SH-SY5Y (cell line): Measurements from ENCODE around the gene GLTPD2.
A peak's percentile ranks its signal among the peaks of the same experiment; 100 is the strongest.

ENCODE experiments used
- GATA2 ChIP-seq: IDR thresholded peaks from 2 replicates; pipeline ENCODE4 v1.6.1; 2011; ENCODE audit warnings: mild to moderate bottlenecking, low read depth, low read length
- GATA3 ChIP-seq: IDR thresholded peaks from 2 replicates; pipeline ENCODE4 v1.6.1; 2011; ENCODE audit warnings: low read depth, mild to moderate bottlenecking, low read length, moderate library complexity

GLTPD2 gene

DNA sequence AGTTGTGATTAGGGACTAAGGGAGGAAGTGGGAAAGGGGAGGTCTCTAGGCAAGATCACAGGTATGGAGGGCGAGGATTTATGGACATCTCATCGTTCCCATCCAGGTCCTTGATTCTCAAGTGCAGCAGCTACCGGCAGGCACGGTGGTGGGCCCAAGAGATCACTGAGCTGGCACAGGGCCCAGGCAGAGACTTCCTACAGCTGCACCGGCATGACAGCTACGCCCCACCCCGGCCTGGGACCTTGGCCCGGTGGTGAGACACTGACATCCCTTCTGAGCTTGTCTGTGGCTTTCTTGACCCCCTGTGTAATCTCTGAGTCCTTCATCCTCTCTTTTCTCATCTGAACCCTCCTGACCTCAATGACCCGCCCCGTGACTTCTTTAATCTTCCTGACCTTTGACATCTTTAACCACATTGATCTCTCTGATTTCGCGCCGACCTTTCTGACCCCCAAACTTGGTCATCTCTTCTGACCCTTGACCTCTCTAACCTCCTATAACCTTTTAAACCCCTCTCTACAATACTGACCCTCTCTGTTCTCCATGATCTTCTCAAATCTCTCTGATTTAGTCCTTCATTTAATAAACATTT is 22.0 kb downstream of the GLTPD2 start:
- TF ChIP-seq GATA3 (no peak), GATA2 (no peak)

DNA sequence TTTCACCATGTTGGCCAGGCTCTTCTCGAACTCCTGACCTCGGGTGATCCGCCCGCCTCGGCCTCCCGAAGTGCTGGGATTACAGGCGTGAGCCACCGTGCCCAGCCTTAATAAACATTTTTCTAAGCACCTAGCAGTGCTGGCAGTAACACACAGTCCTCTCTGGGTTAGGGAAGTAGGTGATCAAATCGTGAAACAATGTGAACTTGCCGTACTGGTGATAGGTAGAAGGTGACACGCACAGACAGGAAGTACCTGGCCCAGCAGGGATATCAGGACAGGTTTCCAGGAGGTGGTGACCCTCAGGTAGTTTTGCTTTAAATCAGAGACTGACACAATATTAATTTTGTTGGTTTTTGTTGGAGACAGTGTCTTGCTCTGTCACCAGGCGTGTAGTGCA is 22.7 kb downstream of the GLTPD2 start:
- TF ChIP-seq GATA3 (no peak), GATA2 (no peak)

DNA sequence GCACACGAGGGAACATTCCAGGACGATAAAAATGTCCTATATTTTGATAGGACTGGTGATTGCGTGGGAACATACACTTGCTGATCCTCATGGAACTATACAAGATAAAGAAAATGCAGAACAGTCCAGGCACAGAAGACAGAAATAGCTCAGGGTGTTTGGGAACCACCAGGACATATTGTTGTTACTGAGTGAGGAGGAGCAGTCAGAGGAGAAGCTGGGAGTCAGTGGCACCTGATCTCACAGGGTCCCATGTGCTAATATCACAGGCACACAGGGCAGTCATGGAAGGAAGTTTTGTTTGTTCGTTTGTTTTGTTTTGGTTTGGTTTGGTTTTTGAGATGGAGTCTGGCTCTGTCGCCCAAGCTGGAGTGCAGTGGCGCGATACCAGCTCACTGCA is 23.9 kb downstream of the GLTPD2 start:
- TF ChIP-seq GATA3, result no peak
- no peak for TF ChIP-seq GATA2

GRCh38 chr17:4815043-4815675 is 26.4 kb downstream of the GLTPD2 start:
- TF ChIP-seq GATA3, result no peak
- no peak for TF ChIP-seq GATA2

DNA sequence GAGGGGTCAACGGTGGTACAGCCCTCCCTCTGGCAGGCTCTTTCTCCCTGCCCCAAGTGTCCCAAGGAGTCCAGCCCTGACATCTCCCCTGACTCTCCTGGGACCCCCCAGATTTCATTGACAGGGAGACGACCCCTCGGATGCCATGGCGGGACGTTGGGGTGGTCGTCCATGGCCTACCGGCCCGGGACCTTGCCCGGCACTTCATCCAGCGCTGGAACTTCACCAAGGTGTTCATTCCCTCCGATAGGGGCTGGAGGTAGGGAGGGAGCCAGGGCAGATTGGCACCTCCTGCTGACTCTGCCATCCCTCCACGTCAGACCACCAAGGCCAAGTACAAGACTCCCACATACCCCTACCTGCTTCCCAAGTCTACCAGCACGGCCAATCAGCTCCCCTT is 28.1 kb downstream of the GLTPD2 start:
- TF ChIP-seq GATA3, result no peak

DNA sequence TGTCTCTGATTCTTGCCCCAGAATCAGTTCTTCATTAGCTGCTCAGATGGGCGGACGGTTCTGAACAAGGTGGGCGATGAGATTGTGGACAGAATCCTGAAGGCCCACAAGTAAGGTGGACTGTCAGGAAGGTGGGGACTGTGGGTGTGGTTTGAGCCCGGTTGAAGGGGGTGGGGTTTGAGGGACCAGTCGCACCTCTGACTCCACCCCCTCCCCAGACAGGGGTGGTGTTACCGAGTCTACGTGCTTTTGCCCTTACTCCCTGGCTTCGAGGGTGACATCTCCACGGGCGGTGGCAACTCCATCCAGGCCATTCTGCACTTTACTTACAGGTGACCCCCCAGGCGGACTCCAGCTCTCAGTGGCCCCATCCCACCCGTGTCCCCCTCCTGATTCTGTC is 29.5 kb downstream of the GLTPD2 start:
- TF ChIP-seq GATA3 (no peak), GATA2 (no peak)

DNA sequence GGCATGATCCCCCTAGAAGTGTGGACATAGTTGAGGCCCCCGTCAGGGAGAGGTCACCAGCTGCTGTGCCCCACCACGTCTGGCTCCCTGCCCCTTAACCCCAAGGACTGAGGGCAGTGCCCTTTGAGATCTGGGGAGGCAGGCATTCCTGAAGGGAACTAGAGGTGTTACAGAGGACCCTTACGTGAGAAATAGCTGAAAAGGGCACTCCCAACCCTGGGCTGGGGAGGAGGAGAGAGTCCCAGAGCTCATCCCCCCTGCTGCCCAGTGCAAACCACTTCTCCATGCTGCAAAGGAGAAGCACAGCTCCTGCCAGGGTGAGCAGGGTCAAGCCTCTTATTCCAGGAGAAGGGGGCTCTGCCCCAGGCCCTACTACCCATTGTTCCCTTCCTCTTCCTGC is 34.1 kb downstream of the GLTPD2 start:
- no peak for TF ChIP-seq GATA3
- no peak for TF ChIP-seq GATA2

DNA sequence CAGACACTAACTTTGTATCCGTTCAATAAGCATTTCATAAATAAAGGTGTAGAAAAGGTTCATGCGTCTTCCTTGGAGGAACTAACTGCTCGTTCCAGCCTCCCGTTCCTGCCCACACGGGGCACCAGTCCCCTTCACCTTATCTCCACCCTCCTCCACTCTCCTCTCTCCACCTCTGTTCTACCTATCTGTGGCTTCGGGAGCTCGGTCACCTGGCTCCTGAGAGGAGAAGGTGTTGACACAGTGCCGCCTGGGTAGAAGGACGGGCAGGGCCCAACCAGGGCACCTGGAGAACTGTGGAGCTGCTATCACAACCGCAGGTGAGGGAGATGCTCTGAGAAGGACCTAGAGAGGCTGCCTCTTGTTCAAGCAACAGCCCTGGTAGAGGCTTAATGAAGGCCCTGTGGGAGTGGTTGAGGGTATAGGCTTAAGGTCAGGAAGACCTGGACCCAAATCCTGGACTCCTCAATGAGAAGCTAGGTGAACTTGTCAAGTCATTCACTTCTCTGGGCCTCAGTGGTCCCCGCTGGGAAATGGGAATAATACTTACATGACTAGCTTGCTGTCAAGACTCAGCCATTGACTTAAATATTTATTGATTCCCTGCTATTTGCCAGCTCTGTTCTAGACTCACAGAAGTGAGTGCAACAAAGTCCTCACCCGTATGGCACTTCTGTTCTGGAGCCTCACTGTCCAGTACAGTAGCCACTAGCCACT is 34.8 kb downstream of the GLTPD2 start:
- no peak for TF ChIP-seq GATA2
- TF ChIP-seq GATA3, result no peak

DNA sequence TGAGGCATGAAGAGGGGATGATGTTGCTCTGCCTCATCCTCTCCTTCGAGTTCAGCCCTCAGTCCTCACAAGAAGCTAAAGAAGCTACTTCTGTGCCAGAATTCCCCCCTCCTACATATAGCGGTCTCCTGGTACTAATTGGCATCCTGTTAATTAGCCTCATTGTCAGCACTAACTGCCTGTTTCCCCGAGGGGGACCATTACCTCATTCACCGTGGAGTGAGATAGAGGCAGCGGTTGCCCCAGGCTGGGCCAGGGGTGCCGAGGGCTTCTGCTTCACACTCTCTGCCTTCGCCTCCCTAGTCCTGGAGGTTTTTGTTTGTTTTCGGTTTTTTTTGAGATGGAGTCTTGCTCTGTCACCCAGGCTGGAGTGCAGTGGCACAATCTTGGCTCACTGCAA is 38.6 kb downstream of the GLTPD2 start:
- TF ChIP-seq GATA3 (no peak), GATA2 (no peak)

GRCh38 chr17:4833178-4833940 is 44.6 kb downstream of the GLTPD2 start, which contains the start of gene MINK1:
Gene MINK1 (plus strand): TSS chr17:4833340. CDS start chr17:4833584, 244 bp downstream.
- TF ChIP-seq GATA2, result peak; percentile 31; the same call in 1 of the 2 replicates
- TF ChIP-seq GATA3, result no peak

- no peak for TF ChIP-seq GATA2
- TF ChIP-seq GATA3, result no peak
These were observed 45.3 kb downstream of the GLTPD2 start for GRCh38 chr17:4833941-4834680.

DNA sequence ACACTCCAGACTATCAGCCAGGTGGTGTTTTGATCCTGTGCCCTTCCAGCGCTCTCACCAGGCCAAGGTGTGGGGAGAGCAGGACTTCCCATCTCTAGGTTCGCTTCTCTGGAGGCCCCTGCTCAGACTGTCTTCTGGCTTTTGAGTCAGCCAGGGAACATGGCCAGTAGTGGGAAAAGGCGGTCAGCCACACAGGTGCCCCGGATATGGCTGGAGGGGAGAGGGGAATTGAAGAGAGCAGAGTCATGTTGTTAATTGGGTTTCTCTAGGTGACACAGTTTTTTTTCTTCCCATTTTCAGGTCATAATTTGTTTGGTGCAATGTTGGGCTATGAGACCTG is 45.9 kb downstream of the GLTPD2 start:
- TF ChIP-seq GATA2 (no peak), GATA3 (no peak)

GRCh38 chr17:4836221-4836620 is 47.5 kb downstream of the GLTPD2 start:
- TF ChIP-seq GATA2, result no peak
- TF ChIP-seq GATA3, result no peak

- TF ChIP-seq GATA3 (no peak), GATA2 (no peak)
These were observed 48.9 kb downstream of the GLTPD2 start for GRCh38 chr17:4837471-4838308.
